ENCODE data around the gene OR4N2. TPM values are rescaled to one million over a fixed set of nuclear protein-coding genes. Genes with fewer than 3 reads are reported as not detected.

Gene OR4N2
- total and polyA plus RNA-seq, 10 of the 15 experiments (the other 5 are each of a cell fraction or from before 2014, with no cell fraction given): not detected

DNA sequence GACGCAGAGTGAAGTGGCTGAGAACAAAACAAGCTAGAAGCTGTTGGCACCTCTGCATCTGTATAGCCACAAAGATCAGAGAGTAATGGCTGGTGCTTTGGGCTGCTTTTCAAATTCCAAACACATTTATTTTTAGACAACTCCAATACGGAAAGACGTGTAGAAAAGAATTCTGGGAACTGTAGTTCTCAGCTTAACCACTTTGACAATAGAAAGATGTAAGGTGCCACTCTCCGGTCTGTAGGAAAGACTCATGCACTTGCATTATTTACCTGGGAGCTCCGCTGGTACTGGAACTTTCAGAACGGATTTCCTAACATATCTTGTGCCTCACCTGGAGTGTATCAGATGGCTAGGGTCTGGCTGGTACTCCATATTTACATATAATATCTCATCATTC, 69.6 kb downstream of the OR4N2 start:
- H3K4me1 ChIP-seq (ENCODE audit: control insufficient read depth, insufficient read depth, low read length): no peaks in the 10 kb centered on the region
- no peak overlapping the region for H3K4me2 ChIP-seq (ENCODE audit: control insufficient read depth, insufficient read depth)
- no peak overlapping the region for H3K9ac ChIP-seq (ENCODE audit: control insufficient read depth, insufficient read depth, low read length)
- CTCF ChIA-PET: interaction anchor here (0.6 kb wide), 1 partner anchor 12 kb away, joined by 3 read pairs; no protein-coding TSS in a partner anchor
- POLR2A ChIA-PET: no interaction called here
- 33% methylated on average over 6 of the region's 6 CpGs for WGBS (ENCODE audit: insufficient coverage, insufficient replicate concordance, low lambda C conversion rate, missing lambda C conversion rate)
- no peaks in the 10 kb centered on the region for H3K9me3 ChIP-seq (replicated peaks; ENCODE audit: control insufficient read depth, insufficient read depth, low read length)
- no peak for ATAC-seq
- SMC1A ChIA-PET (ENCODE audit: uncharacterized antibody, unreplicated experiment): no interaction called here
- in situ Hi-C loops (cut with MboI): no loop called here
- H3K27ac ChIP-seq (ENCODE audit: control insufficient read depth, insufficient read depth): no peak overlapping the region
- no peak for FAIRE-seq
- intact Hi-C loops (cut with micrococcal nuclease; ENCODE audit: unreplicated experiment): no loop called here
- no peak overlapping the region for H3K4me3 ChIP-seq
- RAD21 ChIA-PET (ENCODE audit: unreplicated experiment): no interaction called here
- DNase-seq (ENCODE audit: low read depth, low spot score): no peak
- no peaks in the 10 kb centered on the region for H3K27me3 ChIP-seq (replicated peaks in 1 of 2; ENCODE audit: control insufficient read depth in 2 of 2, insufficient read depth in 2 of 2, low read length in 1 of 2)
- no peak overlapping the region for H2AFZ ChIP-seq (ENCODE audit: control insufficient read depth, low read depth, low read length)
- BruUV-seq (replicated peaks): no TSS peak
- H4K20me1 ChIP-seq (ENCODE audit: control insufficient read depth, insufficient read depth): no peaks in the 10 kb centered on the region
- no peaks in the 10 kb centered on the region for H3K79me2 ChIP-seq (ENCODE audit: control insufficient read depth, insufficient read depth, low read length)
- no peak for TF ChIP-seq CHD2 (IDR thresholded peaks at IDR 0.05; ENCODE audit: borderline replicate concordance, low read depth, low read length)
- TF ChIP-seq PAX8 (IDR thresholded peaks at IDR 0.05): no peak
- no peak for TF ChIP-seq ZNF274 (IDR thresholded peaks at IDR 0.05; ENCODE audit: insufficient read depth, insufficient read length)
- TF ChIP-seq NR2F1 (conservative IDR thresholded peaks at IDR 0.05): no peak
- TF ChIP-seq, protein P1, sequence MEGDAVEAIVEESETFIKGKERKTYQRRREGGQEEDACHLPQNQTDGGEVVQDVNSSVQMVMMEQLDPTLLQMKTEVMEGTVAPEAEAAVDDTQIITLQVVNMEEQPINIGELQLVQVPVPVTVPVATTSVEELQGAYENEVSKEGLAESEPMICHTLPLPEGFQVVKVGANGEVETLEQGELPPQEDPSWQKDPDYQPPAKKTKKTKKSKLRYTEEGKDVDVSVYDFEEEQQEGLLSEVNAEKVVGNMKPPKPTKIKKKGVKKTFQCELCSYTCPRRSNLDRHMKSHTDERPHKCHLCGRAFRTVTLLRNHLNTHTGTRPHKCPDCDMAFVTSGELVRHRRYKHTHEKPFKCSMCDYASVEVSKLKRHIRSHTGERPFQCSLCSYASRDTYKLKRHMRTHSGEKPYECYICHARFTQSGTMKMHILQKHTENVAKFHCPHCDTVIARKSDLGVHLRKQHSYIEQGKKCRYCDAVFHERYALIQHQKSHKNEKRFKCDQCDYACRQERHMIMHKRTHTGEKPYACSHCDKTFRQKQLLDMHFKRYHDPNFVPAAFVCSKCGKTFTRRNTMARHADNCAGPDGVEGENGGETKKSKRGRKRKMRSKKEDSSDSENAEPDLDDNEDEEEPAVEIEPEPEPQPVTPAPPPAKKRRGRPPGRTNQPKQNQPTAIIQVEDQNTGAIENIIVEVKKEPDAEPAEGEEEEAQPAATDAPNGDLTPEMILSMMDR (IDR thresholded peaks at IDR 0.05 in 2 of 3, conservative IDR thresholded peaks at IDR 0.05 in 1 of 3; ENCODE audit: control insufficient read depth in 2 of 3, extremely low read depth in 1 of 3, insufficient read depth in 1 of 3, low read depth in 3 of 3, low read length in 3 of 3): no peak
- no peak for TF ChIP-seq KLF5 (IDR thresholded peaks at IDR 0.05; ENCODE audit: partially characterized antibody)
- TF ChIP-seq RFX5 (IDR thresholded peaks at IDR 0.05; ENCODE audit: low read depth, low read length): no peak
- TF ChIP-seq GABPA (IDR thresholded peaks at IDR 0.05; ENCODE audit: low read depth): no peak
- no peak for TF ChIP-seq ZZZ3 (IDR thresholded peaks at IDR 0.05; ENCODE audit: control insufficient read depth, insufficient read length, low read depth)
- TF ChIP-seq STAT1 (conservative IDR thresholded peaks at IDR 0.05): no peak
- TF ChIP-seq CBX5 (IDR thresholded peaks at IDR 0.05; ENCODE audit: low read depth): no peak
- H3K36me3 ChIP-seq (ENCODE audit: control insufficient read depth in 2 of 2, insufficient read depth in 2 of 2, low read length in 1 of 2): no peaks in the 10 kb centered on the region
